SK-N-SH (cell line): ENCODE data around the gene PSTPIP1. TPM values are rescaled to one million over a fixed set of nuclear protein-coding genes. Genes with fewer than 3 reads are reported as not detected.
"Not testable (repeated sequence)": the region's sequence is repeated elsewhere in the genome, so short reads cannot be mapped to it uniquely, and the experiment has no call there.

ENCODE experiments used
- CTCF ChIA-PET: fragments of 300-600, 350-600 bp; formaldehyde crosslinking; extraction: SDS; loops from one replicate; lab custom pipeline; 2021; lab: Yijun Ruan, JAX
- POLR2A ChIA-PET: fragments of 350-600 bp; sonication (Branson Sonifier 250); formaldehyde crosslinking; extraction: SDS; loops from one replicate; lab custom pipeline; 2020; ENCODE audit warnings: antibody characterized with exemption, inconsistent platforms; lab: Yijun Ruan, JAX
- DNase-seq: peaks from one replicate; pipeline ENCODE4 v3.0.0; 2012
- H2AFZ ChIP-seq: fragments of 200-600 bp; sonication (generic); 2 replicates; pipeline ENCODE4 v1.8.1; 2016; ENCODE audit warnings: antibody characterized with exemption, mild to moderate bottlenecking, low read depth
- H3F3A ChIP-seq: fragments of 200-600 bp; sonication (generic); replicated peaks from 2 replicates; pipeline ENCODE3; 2016; ENCODE audit warnings: antibody characterized with exemption, mild to moderate bottlenecking; ENCODE audit not compliant: insufficient read depth
- H3K27ac ChIP-seq, 2 experiments: fragments of 200-500 bp in 1 of 2; fragments of 200-600 bp in 1 of 2; sonication (Bioruptor generic) in 1 of 2; sonication (generic), shearing (Covaris generic) in 1 of 2; 2 replicates each; pipeline versions ENCODE4 v1.5.1 to v1.6.1; 2014 to 2016; ENCODE audit warnings: low read depth in 2 of 2, inconsistent platforms in 1 of 2, low read length in 1 of 2, mild to moderate bottlenecking in 1 of 2, mixed read lengths in 1 of 2
- H3K27me3 ChIP-seq: fragments of 200-600 bp; sonication (generic), shearing (Covaris generic); 2 replicates; pipeline ENCODE4 v1.6.1; 2016; ENCODE audit warnings: mixed run types; ENCODE audit not compliant: insufficient read depth
- H3K36me3 ChIP-seq, 2 experiments: fragments of 200-500 bp in 1 of 2; fragments of 200-600 bp in 1 of 2; sonication (Bioruptor generic) in 1 of 2; sonication (generic) in 1 of 2; replicated peaks in 1 of 2; 2 replicates each; pipeline versions ENCODE3 to v1.5.1; 2014 to 2016; ENCODE audit warnings: low read length in 1 of 2, mild to moderate bottlenecking in 1 of 2; ENCODE audit not compliant: insufficient read depth in 2 of 2, control insufficient read depth in 1 of 2
- H3K4me1 ChIP-seq, 2 experiments: fragments of 200-500 bp in 1 of 2; fragments of 200-600 bp in 1 of 2; sonication (Bioruptor generic) in 1 of 2; sonication (generic), shearing (Covaris generic) in 1 of 2; 2 replicates each; pipeline versions ENCODE4 v1.5.1 to v1.6.1; 2014 to 2016; ENCODE audit warnings: low read depth in 1 of 2, low read length in 1 of 2, mixed run types in 1 of 2; ENCODE audit not compliant: insufficient read depth in 2 of 2, control insufficient read depth in 1 of 2
- H3K4me2 ChIP-seq: fragments of 200-600 bp; sonication (generic), shearing (Covaris generic); 2 replicates; pipeline ENCODE4 v1.6.1; 2017; ENCODE audit warnings: mixed run types
- H3K4me3 ChIP-seq, 2 experiments: fragments of 200-500 bp in 1 of 2; fragments of 200-600 bp in 1 of 2; sonication (Bioruptor generic) in 1 of 2; sonication (generic), shearing (Covaris generic) in 1 of 2; 2 replicates each; pipeline versions ENCODE4 v1.5.1 to v1.8.1; 2014 to 2016; ENCODE audit warnings: low read depth in 2 of 2, inconsistent platforms in 1 of 2, low read length in 1 of 2, mild to moderate bottlenecking in 1 of 2, mixed read lengths in 1 of 2, moderate library complexity in 1 of 2
- H3K79me2 ChIP-seq: fragments of 200-600 bp; sonication (generic); 2 replicates; pipeline ENCODE4 v1.8.1; 2017; ENCODE audit warnings: mild to moderate bottlenecking; ENCODE audit not compliant: insufficient read depth
- H3K9ac ChIP-seq: fragments of 200-600 bp; sonication (generic); 2 replicates; pipeline ENCODE4 v1.6.1; 2017; ENCODE audit warnings: mixed run types
- H3K9me2 ChIP-seq: fragments of 200-600 bp; sonication (generic); 2 replicates; pipeline ENCODE4 v1.6.1; 2017; ENCODE audit warnings: mixed run types
- H3K9me3 ChIP-seq: fragments of 200-600 bp; sonication (generic); 2 replicates; pipeline ENCODE4 v1.6.1; 2017; ENCODE audit warnings: mixed run types, mild to moderate bottlenecking, moderate library complexity
- H4K20me1 ChIP-seq: fragments of 200-600 bp; sonication (generic); 2 replicates; pipeline ENCODE4 v1.6.1; 2017; ENCODE audit warnings: mild to moderate bottlenecking, mixed run types; ENCODE audit not compliant: insufficient read depth
- ELF1 ChIP-seq: IDR thresholded peaks from 2 replicates; pipeline ENCODE4 v1.4.0; 2012
- FOXJ3 ChIP-seq: sonication (generic); formaldehyde crosslinking; IDR thresholded peaks from 2 replicates; pipeline ENCODE4 v1.5.1; 2020; ENCODE audit warnings: mild to moderate bottlenecking, missing genetic modification reagents
- GATA2 ChIP-seq: sonication (generic); formaldehyde crosslinking; IDR thresholded peaks from 2 replicates; pipeline ENCODE4 v1.5.0; 2020; ENCODE audit warnings: mild to moderate bottlenecking, missing genetic modification reagents
- JUND ChIP-seq: IDR thresholded peaks from 2 replicates; pipeline ENCODE4 v1.4.0; 2012
- MXI1 ChIP-seq: IDR thresholded peaks from 2 replicates; pipeline ENCODE4 v1.6.1; 2012; ENCODE audit warnings: mild to moderate bottlenecking, low read depth, low read length, improper control_type of control experiment
- NRF1 ChIP-seq: IDR thresholded peaks from 2 replicates; pipeline ENCODE4 v1.6.1; 2012; ENCODE audit warnings: low read depth, mild to moderate bottlenecking, low read length
- POLR2AphosphoS5 ChIP-seq: IDR thresholded peaks from 2 replicates; pipeline ENCODE4 v1.6.1; 2012; ENCODE audit warnings: low read depth, low read length
- RAD21 ChIP-seq: IDR thresholded peaks from 2 replicates; pipeline ENCODE4 v1.6.1; 2012; ENCODE audit warnings: mild to moderate bottlenecking, low read length
- SMC3 ChIP-seq: IDR thresholded peaks from 2 replicates; pipeline ENCODE4 v1.6.1; 2012; ENCODE audit warnings: low read depth, low read length, improper control_type of control experiment
- TAF1 ChIP-seq: IDR thresholded peaks from 2 replicates; pipeline ENCODE4 v1.6.1; 2012; ENCODE audit warnings: low read depth, mild to moderate bottlenecking, low read length, moderate library complexity, borderline replicate concordance
- TCF12 ChIP-seq: IDR thresholded peaks from 2 replicates; pipeline ENCODE4 v1.4.0; 2012
- YY1 ChIP-seq: IDR thresholded peaks from 2 replicates; pipeline ENCODE4 v1.4.0; 2012; ENCODE audit warnings: low read depth, mild to moderate bottlenecking
- WGBS: methylation state at CpG from one replicate; pipeline ENCODE4 v1.1.6; 2017; ENCODE audit warnings: low lambda C conversion rate; 5-methylcytosine and 5-hydroxymethylcytosine counted together
- polyA plus RNA-seq, 3 experiments: library from polyadenylated mRNA; depleted of rRNA; stranded (reverse); fragments of >200 nt; gene quantifications; 2 replicates each; pipeline ENCODE4 v1.2.3, GENCODE V29; 2012
- TF ChIP-seq, protein P1 (sequence below): IDR thresholded peaks from 2 replicates; pipeline ENCODE4 v1.4.0; 2012; ENCODE audit warnings: low read depth, borderline replicate concordance
- TF ChIP-seq, protein P2 (sequence below): IDR thresholded peaks from 2 replicates; pipeline ENCODE4 v1.6.1; 2012; ENCODE audit warnings: mild to moderate bottlenecking, low read depth, low read length, moderate library complexity

The PSTPIP1 gene
- polyA plus RNA-seq, 1 of the 3 experiments (the other 2 are of a cell fraction) = 0.69 TPM

DNA sequence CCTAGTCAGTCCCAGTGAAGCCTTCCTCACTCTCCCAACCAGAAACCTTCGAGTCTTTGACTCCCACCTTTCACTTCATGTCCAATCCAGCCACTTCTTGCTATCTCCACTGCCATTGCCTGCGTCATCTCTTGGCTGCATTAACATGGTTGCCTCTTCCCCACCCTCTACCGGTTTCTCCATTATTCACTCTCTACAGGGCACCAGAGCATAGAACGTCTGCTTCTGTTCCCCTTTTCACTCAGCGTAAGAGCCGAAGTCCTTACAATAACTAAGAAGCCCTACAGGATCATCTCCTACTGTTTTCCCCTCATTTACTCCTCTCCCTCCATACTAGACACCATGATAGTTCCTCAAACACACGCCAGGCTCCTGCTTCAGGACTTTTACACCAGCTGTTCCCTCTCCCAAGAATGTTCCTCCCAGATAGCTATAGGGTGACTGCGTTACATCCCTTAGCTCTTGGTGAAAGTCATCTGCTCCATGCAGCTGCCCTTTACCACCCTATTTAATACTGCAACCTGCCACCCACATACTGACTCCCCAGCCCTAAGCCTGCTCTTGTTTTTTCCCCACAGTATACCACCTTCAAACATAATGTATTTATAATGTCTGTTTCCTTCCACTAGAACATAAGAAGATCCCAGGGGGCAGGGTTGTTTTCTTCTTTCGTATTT, 32.5 kb upstream of the PSTPIP1 start:
- TF ChIP-seq TCF12 (no peak), JUND (no peak)
- Histone ChIP-seq H3K4me3 (no peak overlapping the region), H3K9ac (no peak overlapping the region), H3K36me3 (no peaks in the 10 kb centered on the region), H3F3A (no peaks in the 10 kb centered on the region), H4K20me1 (no peaks in the 10 kb centered on the region), H3K27me3 (no peaks in the 10 kb centered on the region), H3K79me2 (no peaks in the 10 kb centered on the region), H3K9me2 (no peaks in the 10 kb centered on the region), H3K4me2 (no peak overlapping the region), H3K9me3 (no peaks in the 10 kb centered on the region), H2AFZ (no peak overlapping the region), H3K4me1 (peaks cover 0 to 5% of the 10 kb centered on the region in 2 experiments; a peak in 1 of 4 replicates), H3K27ac (no peak overlapping the region)
- ChIA-PET CTCF (interaction anchor here (6.2 kb wide), 1 partner anchor 11 kb away, joined by 20 read pairs; no protein-coding TSS in a partner anchor), POLR2A (no interaction called here)
- 73% methylated on average over 9 of the region's 9 CpGs for WGBS
- DNase-seq = no peak

DNA sequence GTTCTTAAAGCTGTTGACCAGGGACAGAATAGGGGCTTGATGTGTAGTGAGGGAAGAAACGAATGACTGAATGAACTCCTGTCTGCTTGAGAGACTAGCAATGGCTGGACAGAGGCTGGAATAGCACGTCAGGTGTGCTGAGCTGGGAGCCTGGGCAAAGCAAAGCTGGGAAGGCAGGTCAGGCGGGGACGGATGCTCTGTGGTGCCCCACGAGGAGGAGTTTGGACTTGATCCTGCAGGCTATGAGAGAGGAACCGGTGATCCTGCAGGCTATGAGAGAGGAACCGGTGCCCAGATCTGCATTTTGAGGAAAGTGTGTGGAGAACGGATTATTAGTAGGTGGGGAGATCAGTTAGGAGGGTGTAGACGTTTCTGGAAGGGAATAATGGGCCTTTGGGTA, 31.3 kb upstream of the PSTPIP1 start:
- no peaks in the 10 kb centered on the region for H3K79me2 ChIP-seq
- ChIA-PET CTCF (interaction anchor here (0.6 to 6.2 kb wide), 3 partner anchors 10 to 72 kb away, joined by 3 to 20 read pairs (median 3); no protein-coding TSS in a partner anchor), POLR2A (interaction anchor here (0.7 kb wide), 1 partner anchor 33 kb away, joined by 3 read pairs; no protein-coding TSS in a partner anchor)
- no peak overlapping the region for H3K9ac ChIP-seq
- H3K4me3 ChIP-seq = no peak overlapping the region
- H3K27me3 ChIP-seq = no peaks in the 10 kb centered on the region
- no peak overlapping the region for H3K27ac ChIP-seq
- peaks cover 0 to 5% of the 10 kb centered on the region in 2 experiments; a peak in 1 of 4 replicates for H3K4me1 ChIP-seq
- DNase-seq = no peak
- no peaks in the 10 kb centered on the region for H3F3A ChIP-seq
- 54% methylated on average over 9 of the region's 9 CpGs for WGBS
- no peaks in the 10 kb centered on the region for H3K36me3 ChIP-seq
- no peak overlapping the region for H2AFZ ChIP-seq
- H4K20me1 ChIP-seq = no peaks in the 10 kb centered on the region
- H3K9me3 ChIP-seq = no peaks in the 10 kb centered on the region
- TF ChIP-seq NRF1 (no peak), ELF1 (no peak), JUND (no peak), SMC3 (no peak), MXI1 (no peak), GATA2 (CRISPR knock-in tag) (no peak)
- TF ChIP-seq, protein P1, sequence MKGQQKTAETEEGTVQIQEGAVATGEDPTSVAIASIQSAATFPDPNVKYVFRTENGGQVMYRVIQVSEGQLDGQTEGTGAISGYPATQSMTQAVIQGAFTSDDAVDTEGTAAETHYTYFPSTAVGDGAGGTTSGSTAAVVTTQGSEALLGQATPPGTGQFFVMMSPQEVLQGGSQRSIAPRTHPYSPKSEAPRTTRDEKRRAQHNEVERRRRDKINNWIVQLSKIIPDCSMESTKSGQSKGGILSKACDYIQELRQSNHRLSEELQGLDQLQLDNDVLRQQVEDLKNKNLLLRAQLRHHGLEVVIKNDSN = no peak
- H3K4me2 ChIP-seq = no peak overlapping the region
- H3K9me2 ChIP-seq = no peaks in the 10 kb centered on the region

DNA sequence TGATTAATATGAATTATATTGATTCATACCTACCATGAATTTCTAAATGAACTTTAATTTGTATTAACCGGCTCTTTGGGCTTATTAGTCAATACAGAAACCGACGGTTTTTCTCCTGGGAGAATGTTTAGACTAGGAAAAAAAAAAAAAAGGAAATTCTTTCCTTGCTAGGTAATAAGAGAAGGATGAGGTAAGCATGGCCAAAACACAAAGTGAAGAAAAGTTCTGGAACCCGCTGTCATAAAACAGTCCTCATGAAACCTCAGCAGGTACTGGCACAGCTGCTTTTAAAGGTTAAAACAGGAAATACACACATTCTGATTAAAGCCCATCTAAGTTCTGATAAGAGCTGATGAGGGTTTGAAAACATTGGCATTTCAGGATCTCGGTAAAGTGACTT, 30.8 kb upstream of the PSTPIP1 start:
- H3K4me3 ChIP-seq = no peak overlapping the region
- no peak overlapping the region for H2AFZ ChIP-seq
- no peak overlapping the region for H3K9ac ChIP-seq
- POLR2A ChIA-PET = interaction anchor here (0.7 kb wide), 1 partner anchor 34 kb away, joined by 3 read pairs; no protein-coding TSS in a partner anchor
- H3K9me2 ChIP-seq = no peaks in the 10 kb centered on the region
- no peaks in the 10 kb centered on the region for H3K27me3 ChIP-seq
- TF ChIP-seq NRF1 = no peak
- TF ChIP-seq RAD21 = no peak
- no peak for TF ChIP-seq FOXJ3
- TF ChIP-seq POLR2AphosphoS5 = no peak
- no peak for TF ChIP-seq YY1
- TF ChIP-seq TAF1 = no peak
- TF ChIP-seq, protein P2, sequence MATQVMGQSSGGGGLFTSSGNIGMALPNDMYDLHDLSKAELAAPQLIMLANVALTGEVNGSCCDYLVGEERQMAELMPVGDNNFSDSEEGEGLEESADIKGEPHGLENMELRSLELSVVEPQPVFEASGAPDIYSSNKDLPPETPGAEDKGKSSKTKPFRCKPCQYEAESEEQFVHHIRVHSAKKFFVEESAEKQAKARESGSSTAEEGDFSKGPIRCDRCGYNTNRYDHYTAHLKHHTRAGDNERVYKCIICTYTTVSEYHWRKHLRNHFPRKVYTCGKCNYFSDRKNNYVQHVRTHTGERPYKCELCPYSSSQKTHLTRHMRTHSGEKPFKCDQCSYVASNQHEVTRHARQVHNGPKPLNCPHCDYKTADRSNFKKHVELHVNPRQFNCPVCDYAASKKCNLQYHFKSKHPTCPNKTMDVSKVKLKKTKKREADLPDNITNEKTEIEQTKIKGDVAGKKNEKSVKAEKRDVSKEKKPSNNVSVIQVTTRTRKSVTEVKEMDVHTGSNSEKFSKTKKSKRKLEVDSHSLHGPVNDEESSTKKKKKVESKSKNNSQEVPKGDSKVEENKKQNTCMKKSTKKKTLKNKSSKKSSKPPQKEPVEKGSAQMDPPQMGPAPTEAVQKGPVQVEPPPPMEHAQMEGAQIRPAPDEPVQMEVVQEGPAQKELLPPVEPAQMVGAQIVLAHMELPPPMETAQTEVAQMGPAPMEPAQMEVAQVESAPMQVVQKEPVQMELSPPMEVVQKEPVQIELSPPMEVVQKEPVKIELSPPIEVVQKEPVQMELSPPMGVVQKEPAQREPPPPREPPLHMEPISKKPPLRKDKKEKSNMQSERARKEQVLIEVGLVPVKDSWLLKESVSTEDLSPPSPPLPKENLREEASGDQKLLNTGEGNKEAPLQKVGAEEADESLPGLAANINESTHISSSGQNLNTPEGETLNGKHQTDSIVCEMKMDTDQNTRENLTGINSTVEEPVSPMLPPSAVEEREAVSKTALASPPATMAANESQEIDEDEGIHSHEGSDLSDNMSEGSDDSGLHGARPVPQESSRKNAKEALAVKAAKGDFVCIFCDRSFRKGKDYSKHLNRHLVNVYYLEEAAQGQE = no peak
- TF ChIP-seq JUND = no peak
- H3F3A ChIP-seq = no peaks in the 10 kb centered on the region
- no peak for DNase-seq
- H3K79me2 ChIP-seq = no peaks in the 10 kb centered on the region
- H3K36me3 ChIP-seq = no peaks in the 10 kb centered on the region
- no peak overlapping the region for H3K27ac ChIP-seq
- peaks cover 0 to 4% of the 10 kb centered on the region in 2 experiments; a peak in 1 of 4 replicates for H3K4me1 ChIP-seq
- no peaks in the 10 kb centered on the region for H3K9me3 ChIP-seq
- WGBS = 67% methylated on average over 5 of the region's 5 CpGs
- H4K20me1 ChIP-seq = no peaks in the 10 kb centered on the region
- H3K4me2 ChIP-seq = no peak overlapping the region
- CTCF ChIA-PET = interaction anchor here (1.1 to 6.2 kb wide), 3 partner anchors 10 to 21 kb away, joined by 3 to 20 read pairs (median 4); no protein-coding TSS in a partner anchor

DNA sequence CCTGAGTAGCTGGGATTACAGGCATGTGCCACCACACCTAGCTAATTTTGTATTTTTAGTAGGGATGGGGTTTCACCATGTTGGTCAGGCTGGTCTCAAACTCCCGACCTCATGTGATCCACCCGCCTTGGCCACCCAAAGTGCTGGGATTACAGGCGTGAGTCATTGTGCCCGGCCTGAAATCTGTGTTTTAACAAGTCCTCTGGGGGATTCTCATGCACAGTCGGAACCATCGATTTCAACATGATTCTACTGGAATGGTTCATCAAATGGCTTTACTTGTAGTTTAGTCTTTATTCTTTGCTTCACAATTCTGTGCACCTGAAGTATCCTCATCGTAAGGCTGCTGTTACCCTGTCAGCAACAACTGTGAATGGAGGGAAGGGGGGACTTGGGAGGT, 28.9 kb upstream of the PSTPIP1 start:
- H3K4me3 ChIP-seq, H3K27ac ChIP-seq, H2AFZ ChIP-seq, POLR2A ChIA-PET, H3K36me3 ChIP-seq, H3F3A ChIP-seq, H3K79me2 ChIP-seq, H3K9me2 ChIP-seq, H3K27me3 ChIP-seq, DNase-seq, H3K4me2 ChIP-seq, CTCF ChIA-PET, H3K4me1 ChIP-seq, H3K9ac ChIP-seq, H4K20me1 ChIP-seq, H3K9me3 ChIP-seq: not testable (repeated sequence)
- WGBS = 71% methylated on average over 7 of the region's 7 CpGs
